ENCODE measurements around the gene ADIPOR1.

GRCh38 chr1:203006948-203007871, 49.1 kb upstream of the ADIPOR1 start, which contains the start of gene TMEM183A:
- no peak for TF ChIP-seq CTCF (IDR thresholded peaks at IDR 0.05)
- TF ChIP-seq EZH2 (IDR thresholded peaks at IDR 0.05) = no peak
- TF ChIP-seq EZH2phosphoT487 (IDR thresholded peaks at IDR 0.05) = no peak
